DMS79 (cell line): ENCODE results near the gene BAZ2B.
"Not testable (repeated sequence)": the region's sequence is repeated elsewhere in the genome, so short reads cannot be mapped to it uniquely, and the experiment has no call there.

Experiments
- DNase-seq: peaks from one replicate; lab custom pipeline; 2025; lab: John Stamatoyannopoulos, UW

The BAZ2B gene

DNA sequence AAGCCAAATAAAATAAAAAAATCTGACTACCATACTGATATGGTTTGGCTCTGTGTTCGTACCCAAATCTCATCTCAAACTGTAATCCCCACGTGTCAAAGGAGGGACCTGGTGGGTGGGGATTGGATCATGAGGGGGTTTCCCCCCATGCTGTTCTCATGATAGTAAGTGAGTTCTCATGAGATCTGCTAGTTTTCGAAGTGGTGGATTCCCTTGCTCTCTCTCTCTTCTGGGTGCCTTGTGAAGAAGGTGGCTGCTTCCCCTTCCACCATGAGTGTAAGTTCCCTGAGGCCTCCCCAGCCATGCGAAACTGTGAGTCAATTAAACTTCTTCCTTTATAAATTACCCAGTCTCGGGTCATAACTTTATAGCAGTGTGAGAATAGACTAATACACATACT is 206.1 kb downstream of the BAZ2B start:
- no peak for DNase-seq

GRCh38 chr2:159409116-159409800 is 207.1 kb downstream of the BAZ2B start:
- no peak for DNase-seq

- no peak for DNase-seq
Measured at GRCh38 chr2:159402790-159403189, 213.6 kb downstream of the BAZ2B start.

- not testable (repeated sequence) for DNase-seq
Measured at GRCh38 chr2:159402160-159402559, 214.2 kb downstream of the BAZ2B start.

GRCh38 chr2:159399716-159400415 is 216.5 kb downstream of the BAZ2B start:
- no peak for DNase-seq

DNA sequence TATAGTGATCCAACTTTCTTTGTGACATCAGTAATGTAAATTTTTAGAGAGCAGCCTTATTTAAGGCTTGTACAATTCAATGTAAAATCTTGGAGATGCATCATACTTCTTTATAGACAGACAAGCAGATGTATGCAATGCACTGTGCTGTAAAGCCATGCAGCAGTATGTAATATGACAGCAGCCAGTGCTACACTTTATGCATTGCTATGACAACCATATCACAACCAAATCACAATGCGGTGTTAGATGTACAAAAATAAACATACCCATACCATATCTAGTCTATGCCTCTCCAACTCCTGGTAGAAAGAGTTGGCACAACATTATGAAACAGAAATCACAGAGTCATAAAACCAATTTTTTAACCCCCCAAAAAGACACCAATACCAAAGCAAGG is 219.5 kb downstream of the BAZ2B start:
- DNase-seq = no peak

- no peak for DNase-seq
Measured at GRCh38 chr2:159382447-159383028, 233.8 kb downstream of the BAZ2B start.

DNA sequence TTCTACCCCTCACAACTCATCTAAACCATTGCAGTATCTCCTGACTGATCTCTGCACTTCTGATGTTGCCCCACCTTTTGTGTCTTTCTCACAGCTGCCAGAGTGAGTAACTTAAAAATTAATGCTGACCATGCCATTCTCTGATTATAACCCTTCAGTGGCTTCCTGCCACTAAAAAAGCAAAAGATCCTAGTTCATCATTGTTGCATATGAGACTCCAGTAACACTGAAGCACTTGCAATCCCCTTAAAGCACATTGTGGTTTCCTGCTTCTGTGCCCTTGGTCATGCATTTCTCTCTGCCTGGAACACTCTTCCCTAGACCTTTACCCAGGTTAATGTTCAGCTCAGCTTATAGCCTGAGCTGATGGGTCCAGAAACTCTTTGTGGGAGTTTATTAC is 234.8 kb downstream of the BAZ2B start:
- DNase-seq = peak; percentile 88

DNA sequence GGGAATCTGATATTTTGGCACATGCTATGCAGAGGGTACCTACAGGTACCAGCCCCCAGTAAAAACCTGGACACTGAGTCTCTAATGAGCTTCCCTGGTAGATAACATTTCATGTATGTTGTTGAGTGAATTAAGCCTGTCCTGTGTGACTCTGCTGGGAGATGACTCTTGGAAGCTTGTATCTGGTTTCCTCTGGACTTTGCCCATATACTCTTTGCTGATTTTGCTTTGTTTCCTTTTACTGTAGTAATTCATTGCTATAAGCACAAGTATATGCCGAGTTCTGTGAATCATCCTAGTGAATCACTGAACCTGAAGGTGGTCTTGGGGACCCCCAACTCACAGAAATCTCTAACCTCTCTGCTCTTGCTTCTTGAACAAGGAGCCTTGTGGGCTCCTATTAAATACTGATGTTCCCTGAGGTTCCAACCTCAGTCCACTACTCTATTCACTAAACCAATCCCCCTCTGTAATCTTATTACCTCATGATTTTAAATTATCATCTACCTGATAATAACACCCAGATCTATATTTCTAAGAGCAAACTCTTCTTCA is 235.6 kb downstream of the BAZ2B start:
- no peak for DNase-seq

DNA sequence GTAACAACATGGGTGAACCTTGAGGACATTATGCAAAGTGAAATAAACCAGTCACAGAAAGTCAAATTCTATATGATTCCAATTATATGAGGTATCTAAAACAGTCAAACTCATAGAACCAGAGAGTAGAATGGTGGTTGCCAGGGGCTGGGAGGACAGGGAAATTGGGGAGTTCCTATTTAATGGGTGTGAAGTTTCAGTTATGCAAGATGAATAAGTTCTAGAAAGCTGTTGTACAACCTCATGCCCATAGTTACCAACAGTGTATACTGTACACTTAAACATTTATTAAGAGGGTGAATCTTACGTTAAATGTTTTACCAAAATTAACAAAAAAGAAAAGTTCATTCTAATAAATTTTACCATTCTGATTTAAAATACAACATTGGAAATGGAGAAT is 237.2 kb downstream of the BAZ2B start:
- DNase-seq = no peak

DNA sequence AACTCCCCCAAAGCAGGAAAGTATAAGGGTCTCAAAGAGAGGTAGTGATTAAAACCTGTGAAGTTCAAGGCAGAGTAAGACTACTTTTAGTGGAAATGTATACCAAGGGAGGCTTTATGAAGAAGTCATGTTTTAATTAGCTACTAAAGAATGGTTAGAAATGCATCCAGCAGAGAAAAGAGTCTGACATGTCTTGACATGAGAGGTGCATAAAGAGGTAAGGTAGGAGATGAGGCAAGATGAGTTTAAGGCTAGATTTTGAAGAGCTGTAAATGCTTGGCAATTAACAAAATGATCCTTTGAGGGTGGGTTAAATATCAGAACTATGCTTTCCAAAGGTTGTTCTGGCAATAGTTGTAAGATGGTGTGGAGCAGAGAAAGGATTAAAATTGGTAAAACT is 241.1 kb downstream of the BAZ2B start:
- no peak for DNase-seq

- DNase-seq = no peak
Measured at GRCh38 chr2:159371506-159371905, 244.8 kb downstream of the BAZ2B start.

- DNase-seq = no peak
Measured at GRCh38 chr2:159366538-159366937, 249.8 kb downstream of the BAZ2B start.

GRCh38 chr2:159362816-159363251 is 253.5 kb downstream of the BAZ2B start:
- peak; percentile 45 for DNase-seq

DNA sequence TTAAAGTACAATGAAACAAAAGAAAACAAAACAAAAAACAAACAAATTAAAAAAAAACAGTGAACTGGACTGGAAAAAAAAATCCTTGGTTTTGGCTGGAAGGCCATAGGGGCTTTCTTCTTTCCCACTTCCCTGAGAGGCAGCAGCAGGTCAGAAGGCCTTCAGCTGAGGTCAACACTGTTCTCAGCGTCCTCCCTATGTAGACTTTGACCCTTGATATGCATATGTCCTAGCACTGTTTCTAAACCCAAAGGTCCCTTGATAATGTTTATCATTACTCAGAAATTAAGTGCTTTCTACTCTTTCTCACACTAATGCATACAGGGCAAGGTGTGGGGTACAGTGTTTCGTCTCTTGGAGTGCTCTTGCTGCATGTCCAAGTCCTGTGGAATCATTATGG is 254.3 kb downstream of the BAZ2B start:
- no peak for DNase-seq

GRCh38 chr2:159361603-159362002 is 254.7 kb downstream of the BAZ2B start:
- not testable (repeated sequence) for DNase-seq

DNA sequence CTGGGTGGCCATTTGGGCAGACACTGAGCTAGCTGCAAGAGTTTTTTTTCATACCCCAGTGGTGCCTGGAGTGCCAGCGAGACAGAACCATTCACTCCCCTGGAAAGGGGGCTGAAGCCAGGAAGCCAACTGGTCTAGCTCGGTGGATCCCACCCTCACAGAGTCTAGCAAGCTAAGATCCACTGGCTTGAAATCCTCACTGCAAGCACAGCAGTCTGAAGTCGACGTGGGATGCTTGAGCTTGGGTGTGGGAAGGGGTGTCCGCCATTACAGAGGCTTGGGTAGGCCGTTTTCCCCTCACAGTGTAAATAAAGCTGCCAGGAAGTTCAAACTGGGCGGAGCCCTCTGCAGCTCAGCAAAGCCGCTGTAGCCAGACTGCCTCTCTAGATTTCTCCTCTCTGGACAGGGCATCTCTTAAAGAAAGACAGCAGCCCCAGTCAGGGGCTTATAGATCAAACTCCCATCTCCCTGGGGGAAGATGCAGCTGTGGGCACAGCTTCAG is 260.2 kb downstream of the BAZ2B start:
- no peak for DNase-seq

GRCh38 chr2:159351977-159352376 is 264.4 kb downstream of the BAZ2B start:
- DNase-seq = no peak

GRCh38 chr2:159349674-159350299 is 266.6 kb downstream of the BAZ2B start:
- DNase-seq = no peak

- no peak for DNase-seq
Measured at GRCh38 chr2:159326569-159327255, 289.6 kb downstream of the BAZ2B start.

GRCh38 chr2:159322419-159322818 is 293.9 kb downstream of the BAZ2B start:
- no peak for DNase-seq
